22Rv1 (cell line): ENCODE measurements around the gene TMEM181.
A peak's percentile ranks its signal among the peaks of the same experiment; 100 is the strongest.

Experiments
- H3K27ac ChIP-seq: fragments of 450-650 bp; 2 replicates; pipeline ENCODE4 v1.5.1; 2017
- ZFX ChIP-seq: fragments of 450-650 bp; IDR thresholded peaks from 2 replicates; pipeline ENCODE4 v1.6.1; 2017; ENCODE audit warnings: antibody characterized with exemption, borderline replicate concordance
- TF ChIP-seq, protein P1 (sequence below): fragments of 450-650 bp; IDR thresholded peaks from 2 replicates; pipeline ENCODE4 v1.5.1; 2017; ENCODE audit warnings: mild to moderate bottlenecking

TMEM181 gene

GRCh38 chr6:158565482-158566040 lies 5.7 kb downstream of the TMEM181 start:
- H3K27ac ChIP-seq, result no peak overlapping the region
- TF ChIP-seq, protein P1, sequence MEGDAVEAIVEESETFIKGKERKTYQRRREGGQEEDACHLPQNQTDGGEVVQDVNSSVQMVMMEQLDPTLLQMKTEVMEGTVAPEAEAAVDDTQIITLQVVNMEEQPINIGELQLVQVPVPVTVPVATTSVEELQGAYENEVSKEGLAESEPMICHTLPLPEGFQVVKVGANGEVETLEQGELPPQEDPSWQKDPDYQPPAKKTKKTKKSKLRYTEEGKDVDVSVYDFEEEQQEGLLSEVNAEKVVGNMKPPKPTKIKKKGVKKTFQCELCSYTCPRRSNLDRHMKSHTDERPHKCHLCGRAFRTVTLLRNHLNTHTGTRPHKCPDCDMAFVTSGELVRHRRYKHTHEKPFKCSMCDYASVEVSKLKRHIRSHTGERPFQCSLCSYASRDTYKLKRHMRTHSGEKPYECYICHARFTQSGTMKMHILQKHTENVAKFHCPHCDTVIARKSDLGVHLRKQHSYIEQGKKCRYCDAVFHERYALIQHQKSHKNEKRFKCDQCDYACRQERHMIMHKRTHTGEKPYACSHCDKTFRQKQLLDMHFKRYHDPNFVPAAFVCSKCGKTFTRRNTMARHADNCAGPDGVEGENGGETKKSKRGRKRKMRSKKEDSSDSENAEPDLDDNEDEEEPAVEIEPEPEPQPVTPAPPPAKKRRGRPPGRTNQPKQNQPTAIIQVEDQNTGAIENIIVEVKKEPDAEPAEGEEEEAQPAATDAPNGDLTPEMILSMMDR, result peak; percentile 12; the same call in 1 of the 2 replicates
- no peak for TF ChIP-seq ZFX

DNA sequence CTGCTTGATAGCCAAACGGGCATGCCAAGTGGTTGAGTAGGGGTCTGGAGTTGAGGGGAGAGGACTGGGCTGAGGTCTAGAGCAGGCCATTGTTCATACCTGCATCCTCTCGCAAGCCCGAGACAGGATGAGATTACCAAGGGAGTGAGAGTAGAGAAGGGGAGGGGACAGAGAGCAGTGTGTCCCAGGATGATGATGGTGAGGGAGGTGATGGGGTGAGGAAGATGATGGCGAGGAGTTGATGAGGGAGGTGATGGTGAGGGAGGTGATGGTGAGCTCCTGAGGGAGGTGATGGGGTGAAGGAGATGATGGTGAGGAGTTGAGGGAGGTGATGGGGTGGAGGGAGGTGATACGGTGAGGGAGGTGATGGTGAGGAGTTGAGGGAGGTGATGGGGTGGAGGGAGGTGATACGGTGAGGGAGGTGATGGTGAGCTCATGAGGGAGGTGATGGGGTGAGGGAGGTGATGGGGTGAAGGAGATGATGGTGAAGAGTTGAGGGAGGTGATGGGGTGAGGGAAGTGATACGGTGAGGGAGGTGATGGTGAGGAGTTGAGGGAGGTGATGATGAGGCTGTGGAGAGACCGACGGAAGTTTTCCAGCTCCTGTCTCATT lies 6.4 kb downstream of the TMEM181 start:
- TF ChIP-seq, protein P1, result no peak
- no peak for TF ChIP-seq ZFX
- H3K27ac ChIP-seq, result no peak overlapping the region

GRCh38 chr6:158567152-158567551 lies 7.3 kb downstream of the TMEM181 start:
- TF ChIP-seq, protein P1, result no peak
- no peak for TF ChIP-seq ZFX
- H3K27ac ChIP-seq, result no peak overlapping the region

- H3K27ac ChIP-seq, result no peak overlapping the region
- TF ChIP-seq ZFX, result no peak
- TF ChIP-seq, protein P1, result no peak
Observed at GRCh38 chr6:158567871-158568401, 8.0 kb downstream of the TMEM181 start.

- TF ChIP-seq, protein P1, result no peak
- TF ChIP-seq ZFX, result no peak
- H3K27ac ChIP-seq, result no peak overlapping the region
Observed at GRCh38 chr6:158568549-158568948, 8.7 kb downstream of the TMEM181 start.

GRCh38 chr6:158569036-158569435 lies 9.1 kb downstream of the TMEM181 start:
- H3K27ac ChIP-seq, result no peak overlapping the region
- TF ChIP-seq, protein P1, result no peak
- TF ChIP-seq ZFX, result no peak

- no peak overlapping the region for H3K27ac ChIP-seq
- no peak for TF ChIP-seq ZFX
- TF ChIP-seq, protein P1, result no peak
Observed at GRCh38 chr6:158570681-158570962, 10.7 kb downstream of the TMEM181 start.
